ENCODE measurements around the gene STXBP5.

STXBP5 gene

GRCh38 chr6:147164761-147165160 lies 39.5 kb upstream of the STXBP5 start:
- Histone ChIP-seq H3K4me3 (ENCODE audit: low read depth, low read length) (no peak overlapping the region), H3K9ac (ENCODE audit: low read length) (no peak overlapping the region), H3K27ac (ENCODE audit: low read depth, low read length) (no peak overlapping the region), H3K9me3 (ENCODE audit: control insufficient read depth, insufficient read depth, low read depth, low read length) (no peaks in the 10 kb centered on the region), H3K36me3 (ENCODE audit: control insufficient read depth, insufficient read depth, low read length) (no peaks in the 10 kb centered on the region), H3K27me3 (ENCODE audit: control insufficient read depth, insufficient read depth, low read length) (no peaks in the 10 kb centered on the region), H3K4me1 (ENCODE audit: control insufficient read depth, insufficient read depth, low read length) (no peaks in the 10 kb centered on the region)

- Histone ChIP-seq H3K36me3 (ENCODE audit: control insufficient read depth, insufficient read depth, low read length) (no peaks in the 10 kb centered on the region), H3K9ac (ENCODE audit: low read length) (no peak overlapping the region), H3K27me3 (ENCODE audit: control insufficient read depth, insufficient read depth, low read length) (no peaks in the 10 kb centered on the region), H3K27ac (ENCODE audit: low read depth, low read length) (no peak overlapping the region), H3K4me3 (ENCODE audit: low read depth, low read length) (no peak overlapping the region), H3K9me3 (ENCODE audit: control insufficient read depth, insufficient read depth, low read depth, low read length) (no peaks in the 10 kb centered on the region), H3K4me1 (ENCODE audit: control insufficient read depth, insufficient read depth, low read length) (no peaks in the 10 kb centered on the region)
Measured at GRCh38 chr6:147166360-147166944, 37.8 kb upstream of the STXBP5 start.

- Histone ChIP-seq H3K27ac (ENCODE audit: low read depth, low read length) (no peak overlapping the region), H3K36me3 (ENCODE audit: control insufficient read depth, insufficient read depth, low read length) (no peaks in the 10 kb centered on the region), H3K27me3 (ENCODE audit: control insufficient read depth, insufficient read depth, low read length) (no peaks in the 10 kb centered on the region), H3K9me3 (ENCODE audit: control insufficient read depth, insufficient read depth, low read depth, low read length) (no peaks in the 10 kb centered on the region), H3K9ac (ENCODE audit: low read length) (no peak overlapping the region), H3K4me3 (ENCODE audit: low read depth, low read length) (no peak overlapping the region), H3K4me1 (ENCODE audit: control insufficient read depth, insufficient read depth, low read length) (no peaks in the 10 kb centered on the region)
Measured at GRCh38 chr6:147166992-147167391, 37.2 kb upstream of the STXBP5 start.

GRCh38 chr6:147167576-147168461 lies 36.4 kb upstream of the STXBP5 start:
- no peak overlapping the region for H3K4me3 ChIP-seq (ENCODE audit: low read depth, low read length)
- H3K9me3 ChIP-seq (ENCODE audit: control insufficient read depth, insufficient read depth, low read depth, low read length) = no peaks in the 10 kb centered on the region
- H3K27ac ChIP-seq (ENCODE audit: low read depth, low read length) = no peak overlapping the region
- no peaks in the 10 kb centered on the region for H3K36me3 ChIP-seq (ENCODE audit: control insufficient read depth, insufficient read depth, low read length)
- H3K9ac ChIP-seq (ENCODE audit: low read length) = no peak overlapping the region
- H3K4me1 ChIP-seq (ENCODE audit: control insufficient read depth, insufficient read depth, low read length) = no peaks in the 10 kb centered on the region
- H3K27me3 ChIP-seq (ENCODE audit: control insufficient read depth, insufficient read depth, low read length) = no peaks in the 10 kb centered on the region

GRCh38 chr6:147169529-147169928 lies 34.7 kb upstream of the STXBP5 start:
- Histone ChIP-seq H3K9ac (ENCODE audit: low read length) (no peak overlapping the region), H3K27ac (ENCODE audit: low read depth, low read length) (no peak overlapping the region), H3K9me3 (ENCODE audit: control insufficient read depth, insufficient read depth, low read depth, low read length) (no peaks in the 10 kb centered on the region), H3K27me3 (ENCODE audit: control insufficient read depth, insufficient read depth, low read length) (no peaks in the 10 kb centered on the region), H3K4me1 (ENCODE audit: control insufficient read depth, insufficient read depth, low read length) (no peaks in the 10 kb centered on the region), H3K36me3 (ENCODE audit: control insufficient read depth, insufficient read depth, low read length) (no peaks in the 10 kb centered on the region), H3K4me3 (ENCODE audit: low read depth, low read length) (no peak overlapping the region)

- Histone ChIP-seq H3K27me3 (ENCODE audit: control insufficient read depth, insufficient read depth, low read length) (no peaks in the 10 kb centered on the region), H3K27ac (ENCODE audit: low read depth, low read length) (no peak overlapping the region), H3K9me3 (ENCODE audit: control insufficient read depth, insufficient read depth, low read depth, low read length) (no peaks in the 10 kb centered on the region), H3K36me3 (ENCODE audit: control insufficient read depth, insufficient read depth, low read length) (no peaks in the 10 kb centered on the region), H3K9ac (ENCODE audit: low read length) (no peak overlapping the region), H3K4me1 (ENCODE audit: control insufficient read depth, insufficient read depth, low read length) (no peaks in the 10 kb centered on the region), H3K4me3 (ENCODE audit: low read depth, low read length) (no peak overlapping the region)
Measured at GRCh38 chr6:147170269-147170668, 33.9 kb upstream of the STXBP5 start.

- no peak overlapping the region for H3K27ac ChIP-seq (ENCODE audit: low read depth, low read length)
- no peaks in the 10 kb centered on the region for H3K27me3 ChIP-seq (ENCODE audit: control insufficient read depth, insufficient read depth, low read length)
- no peak overlapping the region for H3K9ac ChIP-seq (ENCODE audit: low read length)
- H3K4me3 ChIP-seq (ENCODE audit: low read depth, low read length) = no peak overlapping the region
- H3K9me3 ChIP-seq (ENCODE audit: control insufficient read depth, insufficient read depth, low read depth, low read length) = no peaks in the 10 kb centered on the region
- no peaks in the 10 kb centered on the region for H3K36me3 ChIP-seq (ENCODE audit: control insufficient read depth, insufficient read depth, low read length)
- no peaks in the 10 kb centered on the region for H3K4me1 ChIP-seq (ENCODE audit: control insufficient read depth, insufficient read depth, low read length)
Measured at GRCh38 chr6:147173140-147173539, 31.1 kb upstream of the STXBP5 start.

GRCh38 chr6:147173675-147174308 lies 30.4 kb upstream of the STXBP5 start:
- Histone ChIP-seq H3K9me3 (ENCODE audit: control insufficient read depth, insufficient read depth, low read depth, low read length) (no peaks in the 10 kb centered on the region), H3K36me3 (ENCODE audit: control insufficient read depth, insufficient read depth, low read length) (no peaks in the 10 kb centered on the region), H3K4me3 (ENCODE audit: low read depth, low read length) (no peak overlapping the region), H3K4me1 (ENCODE audit: control insufficient read depth, insufficient read depth, low read length) (no peaks in the 10 kb centered on the region), H3K9ac (ENCODE audit: low read length) (no peak overlapping the region), H3K27me3 (ENCODE audit: control insufficient read depth, insufficient read depth, low read length) (no peaks in the 10 kb centered on the region), H3K27ac (ENCODE audit: low read depth, low read length) (no peak overlapping the region)

- H3K9ac ChIP-seq (ENCODE audit: low read length) = no peak overlapping the region
Measured at GRCh38 chr6:147176795-147177194, 27.4 kb upstream of the STXBP5 start.

GRCh38 chr6:147177286-147177685 lies 26.9 kb upstream of the STXBP5 start:
- no peaks in the 10 kb centered on the region for H3K27me3 ChIP-seq (ENCODE audit: control insufficient read depth, insufficient read depth, low read length)
- H3K27ac ChIP-seq (ENCODE audit: low read depth, low read length) = no peak overlapping the region
- H3K4me1 ChIP-seq (ENCODE audit: control insufficient read depth, insufficient read depth, low read length) = no peaks in the 10 kb centered on the region
- no peak overlapping the region for H3K4me3 ChIP-seq (ENCODE audit: low read depth, low read length)
- no peaks in the 10 kb centered on the region for H3K9me3 ChIP-seq (ENCODE audit: control insufficient read depth, insufficient read depth, low read depth, low read length)
- no peak overlapping the region for H3K9ac ChIP-seq (ENCODE audit: low read length)
- H3K36me3 ChIP-seq (ENCODE audit: control insufficient read depth, insufficient read depth, low read length) = no peaks in the 10 kb centered on the region

More at GRCh38 chr6:147176795-147177194, 27.4 kb upstream of the STXBP5 start:
- no peak overlapping the region for H3K4me3 ChIP-seq (ENCODE audit: low read depth, low read length)
- H3K27ac ChIP-seq (ENCODE audit: low read depth, low read length) = no peak overlapping the region
- no peaks in the 10 kb centered on the region for H3K9me3 ChIP-seq (ENCODE audit: control insufficient read depth, insufficient read depth, low read depth, low read length)
- no peaks in the 10 kb centered on the region for H3K36me3 ChIP-seq (ENCODE audit: control insufficient read depth, insufficient read depth, low read length)
- H3K4me1 ChIP-seq (ENCODE audit: control insufficient read depth, insufficient read depth, low read length) = no peaks in the 10 kb centered on the region
- H3K27me3 ChIP-seq (ENCODE audit: control insufficient read depth, insufficient read depth, low read length) = no peaks in the 10 kb centered on the region

GRCh38 chr6:147178355-147178754 lies 25.9 kb upstream of the STXBP5 start:
- no peak overlapping the region for H3K4me3 ChIP-seq (ENCODE audit: low read depth, low read length)
- no peak overlapping the region for H3K27ac ChIP-seq (ENCODE audit: low read depth, low read length)
- H3K36me3 ChIP-seq (ENCODE audit: control insufficient read depth, insufficient read depth, low read length) = no peaks in the 10 kb centered on the region
- no peaks in the 10 kb centered on the region for H3K4me1 ChIP-seq (ENCODE audit: control insufficient read depth, insufficient read depth, low read length)
- H3K27me3 ChIP-seq (ENCODE audit: control insufficient read depth, insufficient read depth, low read length) = no peaks in the 10 kb centered on the region
- H3K9ac ChIP-seq (ENCODE audit: low read length) = no peak overlapping the region
- no peaks in the 10 kb centered on the region for H3K9me3 ChIP-seq (ENCODE audit: control insufficient read depth, insufficient read depth, low read depth, low read length)
